Liver (tissue), 9 donors: Measurements from ENCODE around the gene TUBA3E. TPM values are rescaled to one million over a fixed set of nuclear protein-coding genes. Genes with fewer than 3 reads are reported as not detected.
"Not testable (repeated sequence)": the region's sequence is repeated elsewhere in the genome, so short reads cannot be mapped to it uniquely, and the experiment has no call there.

Source experiments
- DNase-seq: peaks from one replicate; pipeline ENCODE4 v3.0.0-alpha.2; 2017; ENCODE audit warnings: low spot score
- H3K27ac ChIP-seq, 2 donors: one replicate each; pipeline ENCODE4 v1.7.0; 2013; ENCODE audit warnings: inconsistent platforms in 2 of 2, low read length in 2 of 2, control low read depth in 1 of 2, low read depth in 1 of 2, mild to moderate bottlenecking in 1 of 2
- H3K27me3 ChIP-seq, 4 donors: one replicate each; pipeline versions ENCODE4 v1.6.1 to v1.7.0; 2013; ENCODE audit warnings: low read length in 3 of 4, inconsistent platforms in 1 of 4, mild to moderate bottlenecking in 1 of 4, moderate library complexity in 1 of 4; ENCODE audit not compliant: control insufficient read depth in 4 of 4, insufficient read depth in 4 of 4
- H3K36me3 ChIP-seq, 4 donors: one replicate each; pipeline versions ENCODE4 v1.6.1 to v1.7.0; 2013; ENCODE audit warnings: low read length in 3 of 4, mild to moderate bottlenecking in 3 of 4, low read depth in 1 of 4, moderate library complexity in 1 of 4; ENCODE audit not compliant: control insufficient read depth in 4 of 4, insufficient read depth in 3 of 4
- H3K4me1 ChIP-seq, 4 donors: one replicate each; pipeline versions ENCODE4 v1.6.1 to v1.7.0; 2013; ENCODE audit warnings: low read length in 3 of 4, mild to moderate bottlenecking in 3 of 4, moderate library complexity in 1 of 4; ENCODE audit not compliant: control insufficient read depth in 4 of 4, insufficient read depth in 4 of 4
- H3K4me3 ChIP-seq, 3 donors: one replicate each; pipeline versions ENCODE4 v1.6.1 to v1.7.0; 2013; ENCODE audit warnings: low read length in 3 of 3, control low read depth in 1 of 3, low read depth in 1 of 3, mild to moderate bottlenecking in 1 of 3
- H3K9ac ChIP-seq, 2 donors: one replicate each; pipeline ENCODE4 v1.7.0; 2013; ENCODE audit warnings: low read length in 2 of 2, mild to moderate bottlenecking in 2 of 2, moderate library complexity in 2 of 2, control low read depth in 1 of 2, low read depth in 1 of 2
- H3K9me3 ChIP-seq, 4 donors: one replicate each; pipeline versions ENCODE4 v1.6.1 to v1.7.0; 2013; ENCODE audit warnings: low read length in 3 of 4; ENCODE audit not compliant: control insufficient read depth in 4 of 4
- GABPA ChIP-seq, 2 donors: IDR thresholded peaks in 1 of 2; conservative IDR thresholded peaks in 1 of 2; 2 replicates each; pipeline ENCODE4 v1.6.1; 2016; ENCODE audit warnings: antibody characterized with exemption in 2 of 2, mild to moderate bottlenecking in 1 of 2, moderate library complexity in 1 of 2
- JUND ChIP-seq, 2 donors: IDR thresholded peaks; 2 replicates each; pipeline ENCODE4 v1.6.1; 2016; ENCODE audit warnings: antibody characterized with exemption in 2 of 2
- RAD21 ChIP-seq, 2 donors: IDR thresholded peaks; 2 replicates each; pipeline ENCODE4 v1.6.1; 2016; ENCODE audit warnings: antibody characterized with exemption in 2 of 2, mild to moderate bottlenecking in 2 of 2
- TAF1 ChIP-seq: conservative IDR thresholded peaks from 2 replicates; pipeline ENCODE4 v1.6.1; 2016; ENCODE audit warnings: antibody characterized with exemption, mild to moderate bottlenecking
- WGBS: extraction: QIAGEN DNeasy Blood & Tissue Kit; methylation state at CpG from one replicate; pipeline ENCODE4 v1.1.7; 2013; 5-methylcytosine and 5-hydroxymethylcytosine counted together
- polyA plus RNA-seq, 2 donors: library from polyadenylated mRNA; stranded (reverse) in 1 of 2; unstranded in 1 of 2; fragments of 200-250 nt in 1 of 2; fragments of >200 nt in 1 of 2; fragmentation: Nextera tagmentation in 1 of 2; extraction: Ambion mirVana in 1 of 2; gene quantifications; one replicate each; pipeline versions ENCODE4 v1.2.1 to v1.2.3, GENCODE V29; 2013 to 2015
- total RNA-seq, 2 donors: library from RNA; depleted of rRNA; stranded (reverse); fragments of >200 nt; gene quantifications; one replicate each; pipeline ENCODE4 v1.2.3, GENCODE V29; 2014
- TF ChIP-seq, protein P1 (sequence below): IDR thresholded peaks from 2 replicates; pipeline ENCODE4 v1.6.1; 2016; ENCODE audit warnings: antibody characterized with exemption, mild to moderate bottlenecking
- TF ChIP-seq, protein P2 (sequence below): fragments of 150-350 bp; IDR thresholded peaks from 2 replicates; pipeline ENCODE4 v1.5.1; 2017; ENCODE audit warnings: improper control_type of control experiment, low read depth, low read length; ENCODE audit not compliant: missing input control
- donor health status: healthy.
- donor health status: healthy.
- donor health status: healthy.
- donor health status: healthy.
- donor health status: healthy.

Gene TUBA3E
- total and polyA plus RNA-seq, 4 donors, result 0.05 to 0.31 TPM; not detected in 2

DNA sequence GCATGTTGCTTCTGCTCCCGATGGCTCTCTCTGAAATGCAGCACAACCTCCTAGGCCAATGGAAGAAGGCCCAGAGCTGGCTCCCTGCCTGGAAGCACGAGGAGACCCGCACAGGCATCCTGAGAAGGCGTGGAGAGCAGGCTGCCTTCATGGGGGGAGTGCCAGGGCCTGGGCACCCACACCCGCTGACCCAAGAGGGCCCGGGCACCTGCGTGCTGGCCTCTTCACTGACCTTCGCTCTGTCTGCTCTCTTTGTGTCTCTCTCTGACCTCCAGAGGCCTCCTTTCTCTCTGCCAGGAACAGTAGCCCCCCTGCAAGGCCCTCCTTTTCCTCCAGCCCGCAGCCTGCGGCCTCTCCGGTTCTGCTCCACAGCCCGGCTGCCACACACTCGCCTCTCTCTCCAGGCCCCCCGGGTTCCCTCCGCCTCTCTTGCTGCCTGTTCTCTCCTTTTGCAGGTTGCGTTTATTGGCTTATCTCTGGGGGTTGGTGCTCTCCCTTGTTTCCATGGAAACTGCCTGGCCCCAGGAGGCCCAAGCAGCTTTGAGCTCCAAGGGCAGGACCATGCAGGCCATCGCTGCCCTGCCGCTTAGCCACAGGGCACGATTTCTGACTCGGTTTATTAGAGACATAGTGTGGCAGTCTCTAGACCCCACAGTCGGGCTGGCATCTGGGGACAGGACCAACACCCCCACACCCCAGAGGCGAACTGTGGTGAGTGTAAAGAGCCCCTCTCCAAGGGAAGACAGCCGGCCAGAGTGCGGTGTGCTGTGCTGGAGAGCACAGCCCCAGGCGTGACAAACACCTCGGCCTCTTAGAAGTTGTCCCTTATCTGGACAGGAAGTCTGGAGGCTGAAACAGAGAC is 14.5 kb downstream of the TUBA3E start (continued):
- TF ChIP-seq, protein P1, sequence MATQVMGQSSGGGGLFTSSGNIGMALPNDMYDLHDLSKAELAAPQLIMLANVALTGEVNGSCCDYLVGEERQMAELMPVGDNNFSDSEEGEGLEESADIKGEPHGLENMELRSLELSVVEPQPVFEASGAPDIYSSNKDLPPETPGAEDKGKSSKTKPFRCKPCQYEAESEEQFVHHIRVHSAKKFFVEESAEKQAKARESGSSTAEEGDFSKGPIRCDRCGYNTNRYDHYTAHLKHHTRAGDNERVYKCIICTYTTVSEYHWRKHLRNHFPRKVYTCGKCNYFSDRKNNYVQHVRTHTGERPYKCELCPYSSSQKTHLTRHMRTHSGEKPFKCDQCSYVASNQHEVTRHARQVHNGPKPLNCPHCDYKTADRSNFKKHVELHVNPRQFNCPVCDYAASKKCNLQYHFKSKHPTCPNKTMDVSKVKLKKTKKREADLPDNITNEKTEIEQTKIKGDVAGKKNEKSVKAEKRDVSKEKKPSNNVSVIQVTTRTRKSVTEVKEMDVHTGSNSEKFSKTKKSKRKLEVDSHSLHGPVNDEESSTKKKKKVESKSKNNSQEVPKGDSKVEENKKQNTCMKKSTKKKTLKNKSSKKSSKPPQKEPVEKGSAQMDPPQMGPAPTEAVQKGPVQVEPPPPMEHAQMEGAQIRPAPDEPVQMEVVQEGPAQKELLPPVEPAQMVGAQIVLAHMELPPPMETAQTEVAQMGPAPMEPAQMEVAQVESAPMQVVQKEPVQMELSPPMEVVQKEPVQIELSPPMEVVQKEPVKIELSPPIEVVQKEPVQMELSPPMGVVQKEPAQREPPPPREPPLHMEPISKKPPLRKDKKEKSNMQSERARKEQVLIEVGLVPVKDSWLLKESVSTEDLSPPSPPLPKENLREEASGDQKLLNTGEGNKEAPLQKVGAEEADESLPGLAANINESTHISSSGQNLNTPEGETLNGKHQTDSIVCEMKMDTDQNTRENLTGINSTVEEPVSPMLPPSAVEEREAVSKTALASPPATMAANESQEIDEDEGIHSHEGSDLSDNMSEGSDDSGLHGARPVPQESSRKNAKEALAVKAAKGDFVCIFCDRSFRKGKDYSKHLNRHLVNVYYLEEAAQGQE, result no peak
- TF ChIP-seq TAF1 (no peak), GABPA (IDR thresholded peaks at IDR 0.05 in 1 of 2, conservative IDR thresholded peaks at IDR 0.05 in 1 of 2) (no peak), JUND (IDR thresholded peaks at IDR 0.05) (no peak)

DNA sequence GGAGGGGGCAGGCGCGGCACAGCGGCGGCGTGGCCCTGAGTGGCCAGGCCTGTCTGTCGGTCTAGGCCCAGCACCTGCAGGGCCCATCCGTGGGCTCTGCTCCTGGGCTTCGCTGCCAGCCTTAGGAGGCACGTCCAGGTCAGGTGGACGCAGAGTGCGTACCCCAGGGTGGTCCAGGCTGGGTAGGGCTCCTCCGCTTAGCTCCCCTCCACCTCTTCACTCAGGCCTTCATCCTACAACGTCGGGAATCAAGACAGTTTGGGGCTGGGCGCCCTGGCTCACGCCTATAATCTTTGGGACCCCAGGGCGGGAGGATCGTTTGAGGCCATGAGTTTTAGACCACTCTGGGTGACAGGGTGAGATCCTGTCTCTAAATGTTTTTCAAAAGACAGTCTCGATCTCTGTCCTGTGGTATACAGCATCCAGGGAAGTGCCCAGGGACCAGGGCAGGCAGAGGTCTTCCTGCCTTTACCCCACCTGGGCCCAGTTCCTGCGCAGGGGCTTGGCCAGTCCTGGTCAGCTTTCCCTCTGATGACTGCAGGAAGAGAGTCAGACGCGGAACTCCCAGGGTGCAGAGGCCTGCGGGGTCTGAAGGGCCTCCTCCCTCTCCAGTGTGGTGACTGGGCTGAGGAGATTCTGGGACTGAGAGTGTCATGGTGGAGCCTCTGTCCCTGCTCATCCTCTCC is 15.3 kb downstream of the TUBA3E start:
- not testable (repeated sequence) for DNase-seq, H3K36me3 ChIP-seq, H3K27me3 ChIP-seq, H3K9me3 ChIP-seq, H3K27ac ChIP-seq
- H3K4me3 ChIP-seq, result peak overlapping the region; percentile 30 to 62 (median 54)
- 47% methylated on average over 23 of the region's 23 CpGs for WGBS
- peaks cover 5 to 22% (median 17%) of the 10 kb centered on the region in 4 donors for H3K4me1 ChIP-seq
- H3K9ac ChIP-seq, result peak overlapping the region in 1 of 2 donors; percentile 27

GRCh38 chr2:130181880-130182682 is 16.2 kb downstream of the TUBA3E start, which contains the start of gene MZT2B:
Gene MZT2B, plus strand, starts transcription at chr2:130182262. Its CDS starts 21 bp downstream, at chr2:130182283.
- under 1% methylated on average over 83 of the region's 86 CpGs for WGBS

More at GRCh38 chr2:130181880-130182682, 16.2 kb downstream of the TUBA3E start, which contains the start of gene MZT2B:
- not testable (repeated sequence) for H3K36me3 ChIP-seq, H3K9me3 ChIP-seq, H3K27me3 ChIP-seq
- H3K9ac ChIP-seq, result peak within 1 kb of the TSS; percentile 80 to 85
- peak in 1 of 2 donors; percentile 53 for TF ChIP-seq RAD21 (IDR thresholded peaks at IDR 0.05)
- TF ChIP-seq, protein P2, sequence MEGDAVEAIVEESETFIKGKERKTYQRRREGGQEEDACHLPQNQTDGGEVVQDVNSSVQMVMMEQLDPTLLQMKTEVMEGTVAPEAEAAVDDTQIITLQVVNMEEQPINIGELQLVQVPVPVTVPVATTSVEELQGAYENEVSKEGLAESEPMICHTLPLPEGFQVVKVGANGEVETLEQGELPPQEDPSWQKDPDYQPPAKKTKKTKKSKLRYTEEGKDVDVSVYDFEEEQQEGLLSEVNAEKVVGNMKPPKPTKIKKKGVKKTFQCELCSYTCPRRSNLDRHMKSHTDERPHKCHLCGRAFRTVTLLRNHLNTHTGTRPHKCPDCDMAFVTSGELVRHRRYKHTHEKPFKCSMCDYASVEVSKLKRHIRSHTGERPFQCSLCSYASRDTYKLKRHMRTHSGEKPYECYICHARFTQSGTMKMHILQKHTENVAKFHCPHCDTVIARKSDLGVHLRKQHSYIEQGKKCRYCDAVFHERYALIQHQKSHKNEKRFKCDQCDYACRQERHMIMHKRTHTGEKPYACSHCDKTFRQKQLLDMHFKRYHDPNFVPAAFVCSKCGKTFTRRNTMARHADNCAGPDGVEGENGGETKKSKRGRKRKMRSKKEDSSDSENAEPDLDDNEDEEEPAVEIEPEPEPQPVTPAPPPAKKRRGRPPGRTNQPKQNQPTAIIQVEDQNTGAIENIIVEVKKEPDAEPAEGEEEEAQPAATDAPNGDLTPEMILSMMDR, result peak; percentile 78
- H3K4me3 ChIP-seq, result peak within 1 kb of the TSS; percentile 73 to 99 (median 95)
- peaks cover 5 to 22% (median 17%) of the 10 kb centered on the region in 4 donors for H3K4me1 ChIP-seq
- H3K27ac ChIP-seq, result peak within 1 kb of the TSS; percentile 95
- DNase-seq, result peak; percentile 87
